ENCODE data around the gene CACNB2. TPM values are rescaled to one million over a fixed set of nuclear protein-coding genes. Genes with fewer than 3 reads are reported as not detected.
"Not testable (repeated sequence)": the region's sequence is repeated elsewhere in the genome, so short reads cannot be mapped to it uniquely, and the experiment has no call there.

CACNB2 gene
- total RNA-seq, 2 donors from 2014 or later, result 16.8 to 21.6 TPM

GRCh38 chr10:18406136-18406535 is 265.9 kb downstream of the CACNB2 start:
- intact Hi-C loops (cut with DNase I), result no loop called here
- no peak for DNase-seq (ENCODE audit: low spot score)

GRCh38 chr10:18409599-18410397 is 269.6 kb downstream of the CACNB2 start:
- DNase-seq (ENCODE audit: low spot score), result no peak
- intact Hi-C loops (cut with DNase I), result no loop called here

GRCh38 chr10:18414061-18414460 is 273.8 kb downstream of the CACNB2 start:
- intact Hi-C loops (cut with DNase I), result no loop called here
- no peak for DNase-seq (ENCODE audit: low spot score)

GRCh38 chr10:18417950-18418527 is 277.8 kb downstream of the CACNB2 start:
- no peak for DNase-seq (ENCODE audit: low spot score)
- intact Hi-C loops (cut with DNase I), result no loop called here

GRCh38 chr10:18418541-18419215 is 278.5 kb downstream of the CACNB2 start:
- intact Hi-C loops (cut with DNase I), result no loop called here
- DNase-seq (ENCODE audit: low spot score), result no peak

- intact Hi-C loops (cut with DNase I), result no loop called here
Observed at GRCh38 chr10:18419945-18420344, 279.7 kb downstream of the CACNB2 start.

GRCh38 chr10:18421726-18422293 is 281.6 kb downstream of the CACNB2 start:
- intact Hi-C loops (cut with DNase I), result no loop called here
- DNase-seq (ENCODE audit: low spot score), result no peak

More at GRCh38 chr10:18419945-18420344, 279.7 kb downstream of the CACNB2 start:
- no peak for DNase-seq (ENCODE audit: low spot score)

- intact Hi-C loops (cut with DNase I), result no loop called here
- no peak for DNase-seq (ENCODE audit: low spot score)
Observed at GRCh38 chr10:18423058-18423637, 282.9 kb downstream of the CACNB2 start.

GRCh38 chr10:18424200-18424599 is 284.0 kb downstream of the CACNB2 start:
- DNase-seq (ENCODE audit: low spot score), result no peak
- intact Hi-C loops (cut with DNase I), result no loop called here

- intact Hi-C loops (cut with DNase I), result no loop called here
- no peak for DNase-seq (ENCODE audit: low spot score)
Observed at GRCh38 chr10:18429335-18429734, 289.1 kb downstream of the CACNB2 start.

GRCh38 chr10:18436902-18437301 is 296.7 kb downstream of the CACNB2 start:
- no peak for DNase-seq (ENCODE audit: low spot score)
- intact Hi-C loops (cut with DNase I), result no loop called here

- intact Hi-C loops (cut with DNase I), result no loop called here
- DNase-seq (ENCODE audit: low spot score), result no peak
Observed at GRCh38 chr10:18437486-18437885, 297.3 kb downstream of the CACNB2 start.

GRCh38 chr10:18438361-18439126 is 298.3 kb downstream of the CACNB2 start:
- intact Hi-C loops (cut with DNase I), result no loop called here
- no peak for DNase-seq (ENCODE audit: low spot score)

- intact Hi-C loops (cut with DNase I), result no loop called here
- no peak for DNase-seq (ENCODE audit: low spot score)
Observed at GRCh38 chr10:18439601-18440000, 299.4 kb downstream of the CACNB2 start.

GRCh38 chr10:18445635-18446034 is 305.4 kb downstream of the CACNB2 start:
- DNase-seq (ENCODE audit: low spot score); intact Hi-C loops (cut with DNase I): not testable (repeated sequence)

GRCh38 chr10:18446205-18446604 is 306.0 kb downstream of the CACNB2 start:
- intact Hi-C loops (cut with DNase I), result no loop called here
- no peak for DNase-seq (ENCODE audit: low spot score)

GRCh38 chr10:18449611-18450026 is 309.4 kb downstream of the CACNB2 start:
- no peak for DNase-seq (ENCODE audit: low spot score)
- intact Hi-C loops (cut with DNase I), result no loop called here

- DNase-seq (ENCODE audit: low spot score), result no peak
- intact Hi-C loops (cut with DNase I), result no loop called here
Observed at GRCh38 chr10:18450298-18450697, 310.1 kb downstream of the CACNB2 start.

All from posterior vena cava (tissue), 2 donors.